Esophagus muscularis mucosa (tissue), 3 donors: ENCODE measurements around the gene ZNF613.
"Not testable (repeated sequence)": the region's sequence is repeated elsewhere in the genome, so short reads cannot be mapped to it uniquely, and the experiment has no call there.

ENCODE experiments used
- CTCF ChIP-seq, 3 experiments: fragments of 200-600 bp in 2 of 3; fragments of 450-650 bp in 1 of 3; sonication (generic) in 2 of 3; IDR thresholded peaks; one replicate each; pipeline ENCODE4 v1.5.1; 2017 to 2019; ENCODE audit warnings: antibody characterized with exemption in 3 of 3, mild to moderate bottlenecking in 2 of 3, moderate library complexity in 1 of 3
- POLR2A ChIP-seq: fragments of 450-650 bp; IDR thresholded peaks from one replicate; pipeline ENCODE4 v1.6.1; 2017; ENCODE audit warnings: antibody characterized with exemption, moderate library complexity, mild to moderate bottlenecking, low read depth
- POLR2AphosphoS5 ChIP-seq, 2 donors: sonication (generic); formaldehyde crosslinking; IDR thresholded peaks; one replicate each; pipeline ENCODE4 v1.6.1; 2017; ENCODE audit warnings: antibody characterized with exemption in 2 of 2

- not testable (repeated sequence) for TF ChIP-seq CTCF (IDR thresholded peaks at IDR 0.05); POLR2A; POLR2AphosphoS5 (IDR thresholded peaks at IDR 0.05)
Observed at GRCh38 chr19:51960621-51961233, 33.5 kb downstream of the ZNF613 start.
